Activated B cell treated with CpG ODN at 0.5 μM for 24 hours (primary cell): ENCODE measurements around the gene PXDN. TPM values are rescaled to one million over a fixed set of nuclear protein-coding genes. Genes with fewer than 3 reads are reported as not detected.

Experiments used
- ATAC-seq: fragments of 200-7000 bp; cut with Tn5 transposase; one replicate; pipeline ENCODE4 v1.10.0; 2021; ENCODE audit warnings: low read depth, mild to moderate bottlenecking, moderate library complexity
- CTCF ChIA-PET: fragments of 350-600 bp; sonication (Branson Sonifier 250); formaldehyde crosslinking; loops from one replicate; lab custom pipeline; 2021; ENCODE audit warnings: antibody characterized with exemption; lab: Charles Lee
- POLR2A ChIA-PET: fragments of 350-600 bp; sonication (Branson Sonifier 250); formaldehyde crosslinking; loops from one replicate; lab custom pipeline; 2021; ENCODE audit warnings: antibody characterized with exemption; lab: Charles Lee
- DNase-seq: peaks from one replicate; pipeline ENCODE4 v3.0.0; 2022
- H3K27ac Mint-ChIP-seq: one replicate; pipeline ENCODE4 v1.8.0; 2020; ENCODE audit warnings: mixed read lengths
- H3K27me3 Mint-ChIP-seq: one replicate; pipeline ENCODE4 v1.8.0; 2021; ENCODE audit warnings: mixed read lengths
- H3K36me3 Mint-ChIP-seq: one replicate; pipeline ENCODE4 v1.8.0; 2021; ENCODE audit warnings: low read depth, mixed read lengths
- H3K4me1 Mint-ChIP-seq: one replicate; pipeline ENCODE4 v1.8.0; 2021; ENCODE audit warnings: mixed read lengths
- H3K4me3 Mint-ChIP-seq: one replicate; pipeline ENCODE4 v1.8.0; 2020; ENCODE audit warnings: mild to moderate bottlenecking, mixed read lengths
- H3K9me3 Mint-ChIP-seq: one replicate; pipeline ENCODE4 v1.8.0; 2020; ENCODE audit warnings: mixed read lengths
- CTCF ChIP-seq: fragments of 200-600 bp; IDR thresholded peaks from one replicate; pipeline ENCODE4 v1.8.0; 2022; ENCODE audit warnings: antibody characterized with exemption, mild to moderate bottlenecking
- intact Hi-C: fragments of 100-400 bp; cut with micrococcal nuclease; formaldehyde crosslinking; loops from one replicate; pipeline ENCODE4 v1.15.1; 2024
- total RNA-seq: library from RNA; stranded (reverse); gene quantifications from 2 replicates; pipeline ENCODE4 v1.2.3, GENCODE V29; 2022

The PXDN gene
- total RNA-seq, 1 donor from 2014 or later: 1.1 TPM

GRCh38 chr2:1640301-1641135 is 103.8 kb downstream of the PXDN start:
- no peak for TF ChIP-seq CTCF
- Mint-ChIP-seq H3K27ac (no peak overlapping the region), H3K27me3 (no peaks in the 10 kb centered on the region), H3K9me3 (no peaks in the 10 kb centered on the region), H3K4me3 (no peak overlapping the region), H3K4me1 (no peaks in the 10 kb centered on the region), H3K36me3 (no peaks in the 10 kb centered on the region)
- intact Hi-C loops: no loop called here
- DNase-seq: no peak
- no peak for ATAC-seq
- ChIA-PET POLR2A (no interaction called here), CTCF (no interaction called here)

- Mint-ChIP-seq H3K36me3 (no peaks in the 10 kb centered on the region), H3K27ac (no peak overlapping the region), H3K9me3 (no peaks in the 10 kb centered on the region), H3K27me3 (no peaks in the 10 kb centered on the region), H3K4me3 (no peak overlapping the region), H3K4me1 (no peaks in the 10 kb centered on the region)
- DNase-seq (no peak), ATAC-seq (no peak)
- TF ChIP-seq CTCF: no peak
- intact Hi-C loops: no loop called here
- CTCF ChIA-PET: no interaction called here
- POLR2A ChIA-PET: no interaction called here
These were observed 105.0 kb downstream of the PXDN start for GRCh38 chr2:1639086-1639858.

GRCh38 chr2:1638281-1638860 is 105.9 kb downstream of the PXDN start:
- Mint-ChIP-seq H3K27ac (no peak overlapping the region), H3K36me3 (no peaks in the 10 kb centered on the region), H3K4me1 (no peaks in the 10 kb centered on the region), H3K4me3 (no peak overlapping the region), H3K9me3 (no peaks in the 10 kb centered on the region), H3K27me3 (no peaks in the 10 kb centered on the region)
- ATAC-seq: no peak
- ChIA-PET POLR2A (no interaction called here), CTCF (no interaction called here)
- intact Hi-C loops: no loop called here
- no peak for DNase-seq
- TF ChIP-seq CTCF: no peak

- DNase-seq (no peak), ATAC-seq (no peak)
- TF ChIP-seq CTCF: no peak
- no peak overlapping the region for H3K4me3 Mint-ChIP-seq
- ChIA-PET POLR2A (no interaction called here), CTCF (no interaction called here)
- no peaks in the 10 kb centered on the region for H3K9me3 Mint-ChIP-seq
- intact Hi-C loops: no loop called here
- H3K27ac Mint-ChIP-seq: no peak overlapping the region
- H3K4me1 Mint-ChIP-seq: no peaks in the 10 kb centered on the region
- no peaks in the 10 kb centered on the region for H3K27me3 Mint-ChIP-seq
- H3K36me3 Mint-ChIP-seq: no peaks in the 10 kb centered on the region
These were observed 107.4 kb downstream of the PXDN start for GRCh38 chr2:1636791-1637415.

GRCh38 chr2:1635823-1636222 is 108.5 kb downstream of the PXDN start:
- no peak for ATAC-seq
- intact Hi-C loops: no loop called here

More at GRCh38 chr2:1635823-1636222, 108.5 kb downstream of the PXDN start:
- Mint-ChIP-seq H3K27me3 (no peaks in the 10 kb centered on the region), H3K36me3 (no peaks in the 10 kb centered on the region), H3K4me3 (no peak overlapping the region), H3K9me3 (no peaks in the 10 kb centered on the region), H3K4me1 (no peaks in the 10 kb centered on the region), H3K27ac (no peak overlapping the region)
- TF ChIP-seq CTCF: no peak
- ChIA-PET CTCF (no interaction called here), POLR2A (no interaction called here)
- no peak for DNase-seq
